Embryonic facial prominence (tissue), 1 donor: ENCODE measurements around the gene PRKN.

Source experiments
- DNase-seq: peaks from one replicate; pipeline ENCODE4 v3.0.0-alpha.2; 2016; ENCODE audit errors: extremely low spot score

PRKN gene

GRCh38 chr6:162313922-162314660, 413.5 kb downstream of the PRKN start:
- no peak for DNase-seq

- no peak for DNase-seq
Measured at GRCh38 chr6:162307865-162308264, 419.7 kb downstream of the PRKN start.

- DNase-seq = no peak
Measured at GRCh38 chr6:162306616-162307015, 420.9 kb downstream of the PRKN start.

GRCh38 chr6:162301128-162301527, 426.4 kb downstream of the PRKN start:
- no peak for DNase-seq

GRCh38 chr6:162294029-162294428, 433.5 kb downstream of the PRKN start:
- DNase-seq = no peak

- no peak for DNase-seq
Measured at GRCh38 chr6:162292915-162293314, 434.7 kb downstream of the PRKN start.

- peak; percentile 28 for DNase-seq
Measured at GRCh38 chr6:162290846-162291465, 436.6 kb downstream of the PRKN start.

- DNase-seq = no peak
Measured at GRCh38 chr6:162289972-162290371, 437.6 kb downstream of the PRKN start.

- no peak for DNase-seq
Measured at GRCh38 chr6:162273986-162274385, 453.6 kb downstream of the PRKN start.

- no peak for DNase-seq
Measured at GRCh38 chr6:162271922-162272321, 455.6 kb downstream of the PRKN start.

- DNase-seq = no peak
Measured at GRCh38 chr6:162270966-162271365, 456.6 kb downstream of the PRKN start.

GRCh38 chr6:162267641-162268040, 459.9 kb downstream of the PRKN start:
- DNase-seq = no peak

GRCh38 chr6:162267126-162267525, 460.4 kb downstream of the PRKN start:
- no peak for DNase-seq

- no peak for DNase-seq
Measured at GRCh38 chr6:162264581-162264980, 463.0 kb downstream of the PRKN start.

- no peak for DNase-seq
Measured at GRCh38 chr6:162262466-162263196, 464.9 kb downstream of the PRKN start.

GRCh38 chr6:162261598-162261997, 466.0 kb downstream of the PRKN start:
- DNase-seq = no peak

GRCh38 chr6:162260027-162260426, 467.5 kb downstream of the PRKN start:
- DNase-seq = no peak

GRCh38 chr6:162258647-162259046, 468.9 kb downstream of the PRKN start:
- DNase-seq = no peak

GRCh38 chr6:162256361-162256760, 471.2 kb downstream of the PRKN start:
- no peak for DNase-seq

GRCh38 chr6:162251257-162251656, 476.3 kb downstream of the PRKN start:
- no peak for DNase-seq

- DNase-seq = no peak
Measured at GRCh38 chr6:162249907-162250642, 477.5 kb downstream of the PRKN start.

- no peak for DNase-seq
Measured at GRCh38 chr6:162245830-162246420, 481.6 kb downstream of the PRKN start.
